ENCODE data around the gene PEX11G. TPM values are rescaled to one million over a fixed set of nuclear protein-coding genes. Genes with fewer than 3 reads are reported as not detected.

Gene PEX11G
- total RNA-seq, 4 donors from 2014 or later, result 2.1 to 3.0 TPM; not detected in 2

- peaks cover 0 to 8% of the 10 kb centered on the region in 2 donors for H3K4me1 ChIP-seq
- no peaks in the 10 kb centered on the region for H3K36me3 ChIP-seq
- no peak overlapping the region for H3K4me3 ChIP-seq
- no peak overlapping the region for H3K27ac ChIP-seq
- DNase-seq, result no peak
- intact Hi-C loops (cut with DNase I; ENCODE audit: low total_unique reads), result no loop called here
- TF ChIP-seq CTCF (IDR thresholded peaks at IDR 0.05) (no peak), POLR2A (IDR thresholded peaks at IDR 0.05) (no peak)
- no peaks in the 10 kb centered on the region for H3K27me3 ChIP-seq
- H3K9me3 ChIP-seq, result no peaks in the 10 kb centered on the region
Measured at GRCh38 chr19:7502552-7502951, 13.7 kb upstream of the PEX11G start.

- H3K27me3 ChIP-seq, result no peaks in the 10 kb centered on the region
- intact Hi-C loops (cut with DNase I; ENCODE audit: low total_unique reads), result no loop called here
- no peak for DNase-seq
Measured at GRCh38 chr19:7500811-7501450, 12.1 kb upstream of the PEX11G start.

GRCh38 chr19:7497292-7497691 lies 8.5 kb upstream of the PEX11G start:
- H3K4me1 ChIP-seq, result peaks cover 0 to 8% of the 10 kb centered on the region in 2 donors
- no peak overlapping the region for H3K27ac ChIP-seq
- intact Hi-C loops (cut with DNase I; ENCODE audit: low total_unique reads), result no loop called here
- no peaks in the 10 kb centered on the region for H3K36me3 ChIP-seq
- TF ChIP-seq POLR2A (IDR thresholded peaks at IDR 0.05), result no peak
- TF ChIP-seq CTCF (IDR thresholded peaks at IDR 0.05), result no peak
- H3K27me3 ChIP-seq, result no peaks in the 10 kb centered on the region
- no peak overlapping the region for H3K4me3 ChIP-seq
- no peak for DNase-seq
- no peaks in the 10 kb centered on the region for H3K9me3 ChIP-seq

More at GRCh38 chr19:7500811-7501450, 12.1 kb upstream of the PEX11G start:
- TF ChIP-seq POLR2A (IDR thresholded peaks at IDR 0.05) (no peak), CTCF (IDR thresholded peaks at IDR 0.05) (no peak)
- H3K4me3 ChIP-seq, result peak overlapping the region in 1 of 2 donors; percentile 32
- no peaks in the 10 kb centered on the region for H3K9me3 ChIP-seq
- H3K36me3 ChIP-seq, result no peaks in the 10 kb centered on the region
- H3K4me1 ChIP-seq, result peaks cover 0 to 8% of the 10 kb centered on the region in 2 donors
- no peak overlapping the region for H3K27ac ChIP-seq

- TF ChIP-seq POLR2A (IDR thresholded peaks at IDR 0.05) (no peak), CTCF (IDR thresholded peaks at IDR 0.05) (no peak)
- intact Hi-C loops (cut with DNase I; ENCODE audit: low total_unique reads), result no loop called here
- H3K4me3 ChIP-seq, result no peak overlapping the region
Measured at GRCh38 chr19:7494416-7495098, 5.7 kb upstream of the PEX11G start.

GRCh38 chr19:7492558-7492957 lies 3.7 kb upstream of the PEX11G start:
- TF ChIP-seq CTCF (IDR thresholded peaks at IDR 0.05) (no peak), POLR2A (IDR thresholded peaks at IDR 0.05) (no peak)
- Histone ChIP-seq H3K36me3 (no peaks in the 10 kb centered on the region), H3K9me3 (no peaks in the 10 kb centered on the region), H3K4me3 (no peak overlapping the region), H3K27me3 (no peaks in the 10 kb centered on the region), H3K27ac (no peak overlapping the region), H3K4me1 (no peaks in the 10 kb centered on the region)
- intact Hi-C loops (cut with DNase I; ENCODE audit: low total_unique reads), result no loop called here
- no peak for DNase-seq

More at GRCh38 chr19:7494416-7495098, 5.7 kb upstream of the PEX11G start:
- Histone ChIP-seq H3K27ac (peak overlapping the region in 1 of 2 donors; percentile 42), H3K4me1 (no peaks in the 10 kb centered on the region), H3K9me3 (no peaks in the 10 kb centered on the region), H3K27me3 (no peaks in the 10 kb centered on the region), H3K36me3 (no peaks in the 10 kb centered on the region)
- no peak for DNase-seq
